22Rv1 (cell line): ENCODE results near the gene RBM10.

ENCODE experiments used
- H3K27ac ChIP-seq: fragments of 450-650 bp; 2 replicates; pipeline ENCODE4 v1.5.1; 2017
- ZFX ChIP-seq: fragments of 450-650 bp; IDR thresholded peaks from 2 replicates; pipeline ENCODE4 v1.6.1; 2017; ENCODE audit warnings: antibody characterized with exemption, borderline replicate concordance
- TF ChIP-seq, protein P1 (sequence below): fragments of 450-650 bp; IDR thresholded peaks from 2 replicates; pipeline ENCODE4 v1.5.1; 2017; ENCODE audit warnings: mild to moderate bottlenecking

Gene RBM10

DNA sequence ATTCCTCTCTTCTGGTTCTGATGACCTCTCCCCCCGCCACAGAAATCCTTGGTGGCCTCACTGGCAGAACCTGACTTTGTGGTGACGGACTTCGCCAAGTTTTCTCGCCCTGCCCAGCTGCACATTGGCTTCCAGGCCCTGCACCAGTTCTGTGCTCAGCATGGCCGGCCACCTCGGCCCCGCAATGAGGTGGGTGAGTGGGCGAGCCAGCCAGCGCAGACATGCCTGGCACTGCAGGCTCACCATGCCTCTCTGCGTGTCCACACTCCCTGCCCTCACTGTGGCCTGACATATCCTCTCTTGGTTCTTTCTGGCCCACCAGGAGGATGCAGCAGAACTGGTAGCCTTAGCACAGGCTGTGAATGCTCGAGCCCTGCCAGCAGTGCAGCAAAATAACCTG, 57.3 kb downstream of the RBM10 start:
- TF ChIP-seq ZFX: no peak
- TF ChIP-seq, protein P1, sequence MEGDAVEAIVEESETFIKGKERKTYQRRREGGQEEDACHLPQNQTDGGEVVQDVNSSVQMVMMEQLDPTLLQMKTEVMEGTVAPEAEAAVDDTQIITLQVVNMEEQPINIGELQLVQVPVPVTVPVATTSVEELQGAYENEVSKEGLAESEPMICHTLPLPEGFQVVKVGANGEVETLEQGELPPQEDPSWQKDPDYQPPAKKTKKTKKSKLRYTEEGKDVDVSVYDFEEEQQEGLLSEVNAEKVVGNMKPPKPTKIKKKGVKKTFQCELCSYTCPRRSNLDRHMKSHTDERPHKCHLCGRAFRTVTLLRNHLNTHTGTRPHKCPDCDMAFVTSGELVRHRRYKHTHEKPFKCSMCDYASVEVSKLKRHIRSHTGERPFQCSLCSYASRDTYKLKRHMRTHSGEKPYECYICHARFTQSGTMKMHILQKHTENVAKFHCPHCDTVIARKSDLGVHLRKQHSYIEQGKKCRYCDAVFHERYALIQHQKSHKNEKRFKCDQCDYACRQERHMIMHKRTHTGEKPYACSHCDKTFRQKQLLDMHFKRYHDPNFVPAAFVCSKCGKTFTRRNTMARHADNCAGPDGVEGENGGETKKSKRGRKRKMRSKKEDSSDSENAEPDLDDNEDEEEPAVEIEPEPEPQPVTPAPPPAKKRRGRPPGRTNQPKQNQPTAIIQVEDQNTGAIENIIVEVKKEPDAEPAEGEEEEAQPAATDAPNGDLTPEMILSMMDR: no peak
- no peak overlapping the region for H3K27ac ChIP-seq

DNA sequence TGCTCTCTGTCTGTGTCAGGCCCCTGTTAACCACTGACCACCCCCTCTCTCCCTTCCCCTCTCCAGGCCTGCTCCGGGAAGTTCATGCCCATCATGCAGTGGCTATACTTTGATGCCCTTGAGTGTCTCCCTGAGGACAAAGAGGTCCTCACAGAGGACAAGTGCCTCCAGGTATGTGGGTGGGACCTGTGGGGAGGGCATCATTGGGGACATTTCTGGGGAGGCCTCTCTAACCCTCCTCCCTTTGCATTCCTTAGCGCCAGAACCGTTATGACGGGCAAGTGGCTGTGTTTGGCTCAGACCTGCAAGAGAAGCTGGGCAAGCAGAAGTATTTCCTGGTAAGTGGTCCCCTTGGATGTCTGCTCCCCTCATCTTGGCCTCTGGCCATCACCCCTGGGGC, 57.9 kb downstream of the RBM10 start:
- TF ChIP-seq, protein P1: no peak
- no peak for TF ChIP-seq ZFX
- H3K27ac ChIP-seq: no peak overlapping the region

DNA sequence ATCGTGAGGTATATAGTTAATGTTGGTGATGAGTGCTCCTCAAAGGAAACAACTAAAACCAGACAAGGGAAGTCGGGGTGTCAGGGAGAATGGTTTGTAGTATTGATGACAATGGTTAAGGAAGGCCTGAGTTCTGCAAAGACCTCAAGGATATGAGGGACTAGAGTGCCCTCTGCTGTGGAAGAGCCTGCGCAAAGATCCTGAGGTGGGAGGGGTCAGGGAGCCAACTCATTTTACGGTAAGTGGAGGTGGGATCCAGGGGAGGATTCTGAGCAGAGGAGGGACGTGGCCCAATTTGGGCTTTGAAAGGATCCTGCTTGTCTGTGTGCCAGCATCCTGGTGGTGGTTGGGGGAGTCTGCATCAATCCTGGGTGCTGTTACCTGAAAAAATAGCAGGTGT, 59.9 kb downstream of the RBM10 start:
- H3K27ac ChIP-seq: no peak overlapping the region
- TF ChIP-seq, protein P1: no peak
- TF ChIP-seq ZFX: no peak

DNA sequence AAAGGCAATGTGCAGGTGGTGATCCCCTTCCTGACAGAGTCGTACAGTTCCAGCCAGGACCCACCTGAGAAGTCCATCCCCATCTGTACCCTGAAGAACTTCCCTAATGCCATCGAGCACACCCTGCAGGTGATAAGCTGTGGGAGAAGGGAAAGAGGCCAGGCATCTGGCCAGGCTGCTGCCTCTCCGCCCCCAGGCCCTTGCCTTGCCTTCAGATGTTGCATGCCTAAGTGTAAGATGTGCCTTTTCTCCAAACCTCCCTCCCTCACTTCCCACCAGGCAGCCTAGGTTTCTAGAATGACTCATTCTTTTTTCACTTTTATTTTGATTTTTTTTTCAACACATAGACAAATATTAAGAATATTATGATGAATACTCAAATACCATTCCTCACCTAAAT, 61.3 kb downstream of the RBM10 start:
- TF ChIP-seq ZFX: no peak
- TF ChIP-seq, protein P1: no peak
- H3K27ac ChIP-seq: no peak overlapping the region

DNA sequence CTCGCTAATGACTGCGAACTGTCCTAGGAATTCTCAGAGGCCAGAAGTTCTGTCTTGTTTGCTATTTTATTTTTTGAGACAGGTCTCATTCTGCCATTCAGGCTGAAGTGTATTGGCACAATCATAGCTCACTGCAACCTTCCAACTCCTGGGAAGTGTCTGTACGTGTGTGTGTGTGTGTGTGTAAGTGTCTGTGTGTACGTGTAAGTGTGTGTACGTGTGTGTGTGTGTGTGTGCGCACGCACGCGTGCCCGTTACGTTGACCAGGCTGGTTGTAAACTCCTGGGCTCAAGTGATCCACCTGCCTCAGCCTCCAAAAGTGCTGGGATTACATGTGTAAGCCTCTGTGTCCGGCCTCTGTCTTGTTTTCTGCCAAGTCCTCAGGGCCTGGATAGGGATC, 63.1 kb downstream of the RBM10 start:
- H3K27ac ChIP-seq: no peak overlapping the region
- TF ChIP-seq ZFX: no peak
- TF ChIP-seq, protein P1: no peak

DNA sequence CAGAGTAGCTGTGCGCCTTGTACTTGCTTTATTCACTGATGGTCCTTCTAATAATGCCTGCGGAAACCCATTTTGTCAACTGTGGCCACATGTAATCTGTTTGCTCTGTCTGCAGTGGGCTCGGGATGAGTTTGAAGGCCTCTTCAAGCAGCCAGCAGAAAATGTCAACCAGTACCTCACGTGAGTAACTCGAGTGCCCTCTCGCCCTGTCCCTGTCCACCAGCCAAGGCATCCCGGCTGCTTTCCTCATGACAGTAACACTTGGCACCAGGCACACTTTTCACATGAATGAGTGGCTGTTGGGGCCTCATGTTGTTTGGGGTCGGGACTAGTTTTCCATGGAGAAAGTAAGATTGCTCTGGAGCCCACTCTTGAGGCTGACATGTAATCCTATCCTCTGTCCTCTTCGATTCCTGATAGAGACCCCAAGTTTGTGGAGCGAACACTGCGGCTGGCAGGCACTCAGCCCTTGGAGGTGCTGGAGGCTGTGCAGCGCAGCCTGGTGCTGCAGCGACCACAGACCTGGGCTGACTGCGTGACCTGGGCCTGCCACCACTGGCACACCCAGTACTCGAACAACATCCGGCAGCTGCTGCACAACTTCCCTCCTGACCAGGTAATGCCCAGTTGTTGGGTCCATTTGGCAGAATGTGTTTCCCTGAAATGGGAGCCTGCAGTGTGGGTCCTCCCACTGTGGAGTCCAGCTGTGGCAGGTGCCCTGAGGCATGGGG, 64.7 kb downstream of the RBM10 start:
- TF ChIP-seq, protein P1: no peak
- H3K27ac ChIP-seq: no peak overlapping the region

DNA sequence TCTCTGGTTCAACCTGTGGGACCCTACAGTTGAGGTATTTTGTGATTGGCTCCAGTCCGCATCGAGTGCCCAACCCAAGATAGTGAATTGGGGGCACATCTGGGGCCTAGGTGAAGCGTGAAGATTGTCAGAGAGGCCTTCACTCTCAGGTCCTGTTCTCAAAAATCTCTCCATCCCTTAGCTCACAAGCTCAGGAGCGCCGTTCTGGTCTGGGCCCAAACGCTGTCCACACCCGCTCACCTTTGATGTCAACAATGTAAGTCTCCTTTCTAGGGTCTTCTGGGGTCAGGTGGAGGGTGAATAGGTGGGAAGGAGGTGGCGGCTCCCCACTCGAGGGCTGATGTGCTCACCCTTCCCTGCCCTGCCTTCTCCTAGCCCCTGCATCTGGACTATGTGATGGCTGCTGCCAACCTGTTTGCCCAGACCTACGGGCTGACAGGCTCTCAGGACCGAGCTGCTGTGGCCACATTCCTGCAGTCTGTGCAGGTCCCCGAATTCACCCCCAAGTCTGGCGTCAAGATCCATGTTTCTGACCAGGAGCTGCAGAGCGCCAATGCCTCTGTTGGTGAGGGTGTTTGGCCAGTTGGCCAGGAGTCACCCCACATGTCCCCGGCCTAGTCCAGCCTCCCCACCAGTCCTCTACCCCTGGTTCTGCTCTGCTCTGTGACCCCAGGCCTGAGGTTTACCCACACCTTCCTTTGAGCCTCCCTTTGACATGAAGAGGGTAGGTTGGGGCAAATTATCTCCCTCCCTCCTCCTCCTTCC, 65.8 kb downstream of the RBM10 start:
- no peak for TF ChIP-seq ZFX
- TF ChIP-seq, protein P1: no peak
- H3K27ac ChIP-seq: no peak overlapping the region
